Mammary epithelial cell (primary cell): ENCODE data around the gene VAT1L.

ENCODE experiments used
- CTCF ChIP-seq, 2 donors: IDR thresholded peaks in 1 of 2; conservative IDR thresholded peaks in 1 of 2; 2 replicates each; pipeline ENCODE4 v1.5.1; 2011 to 2012; ENCODE audit warnings: inconsistent platforms in 2 of 2, low read length in 2 of 2, mild to moderate bottlenecking in 2 of 2, control low read depth in 1 of 2, low read depth in 1 of 2; ENCODE audit not compliant: insufficient read depth in 1 of 2; ENCODE audit errors: extremely low read depth in 1 of 2
- EZH2 ChIP-seq: IDR thresholded peaks from 2 replicates; pipeline ENCODE4 v1.6.1; 2012; ENCODE audit warnings: low read length, inconsistent platforms, borderline replicate concordance

- no peak for TF ChIP-seq CTCF (conservative IDR thresholded peaks at IDR 0.05 in 1 of 2, IDR thresholded peaks at IDR 0.05 in 1 of 2; ENCODE audit: extremely low read depth in 1 of 2, insufficient read depth in 1 of 2, low read depth in 1 of 2, low read length in 2 of 2)
- no peak for TF ChIP-seq EZH2
These were observed 187.6 kb downstream of the VAT1L start for GRCh38 chr16:77975942-77976341.
